SK-N-SH treated with all-trans-retinoic acid at 6 μM for 48 hours (cell line): ENCODE measurements around the gene IFITM2.

ENCODE experiments used
- ARNTL ChIP-seq: fragments of 450-650 bp; formaldehyde crosslinking; IDR thresholded peaks from 2 replicates; pipeline ENCODE4 v1.5.0; 2020; ENCODE audit warnings: low read depth, mild to moderate bottlenecking, moderate library complexity, borderline replicate concordance
- CREB5 ChIP-seq: fragments of 250-450 bp; sonication (Bioruptor Pico); IDR thresholded peaks from 2 replicates; pipeline ENCODE4 v1.5.1; 2020; ENCODE audit warnings: low read depth, mild to moderate bottlenecking, moderate library complexity
- CSDC2 ChIP-seq: fragments of 250-450 bp; sonication (Bioruptor Pico); IDR thresholded peaks from 2 replicates; pipeline ENCODE4 v1.5.0; 2020; ENCODE audit warnings: mild to moderate bottlenecking, moderate library complexity
- ESRRG ChIP-seq: fragments of 250-450 bp; sonication (Bioruptor Pico); IDR thresholded peaks from 2 replicates; pipeline ENCODE4 v1.6.1; 2021; ENCODE audit warnings: mild to moderate bottlenecking
- GLIS3 ChIP-seq: fragments of 250-450 bp; sonication (Bioruptor Pico); IDR thresholded peaks from 2 replicates; pipeline ENCODE4 v1.5.0; 2020; ENCODE audit warnings: mild to moderate bottlenecking, moderate library complexity
- ISL1 ChIP-seq: fragments of 250-450 bp; sonication (Bioruptor Pico); IDR thresholded peaks from 2 replicates; pipeline ENCODE4 v2.1.2; 2022; ENCODE audit warnings: mild to moderate bottlenecking, moderate library complexity
- RARB ChIP-seq: fragments of 250-450 bp; sonication (Bioruptor Pico); IDR thresholded peaks from 2 replicates; pipeline ENCODE4 v1.8.0; 2021; ENCODE audit warnings: mild to moderate bottlenecking, moderate library complexity
- SNAI2 ChIP-seq: fragments of 250-450 bp; sonication (Bioruptor Pico); IDR thresholded peaks from 2 replicates; pipeline ENCODE4 v1.5.0; 2020; ENCODE audit warnings: mild to moderate bottlenecking, moderate library complexity
- ZC3H10 ChIP-seq: fragments of 250-450 bp; sonication (Bioruptor Pico); IDR thresholded peaks from 2 replicates; pipeline ENCODE4 v1.5.1; 2021; ENCODE audit warnings: mild to moderate bottlenecking, moderate library complexity
- ZFP3 ChIP-seq: fragments of 250-450 bp; sonication (Bioruptor Pico); IDR thresholded peaks from 2 replicates; pipeline ENCODE4 v1.5.0; 2020; ENCODE audit warnings: mild to moderate bottlenecking, moderate library complexity
- ZFP30 ChIP-seq: fragments of 450-650 bp; formaldehyde crosslinking; IDR thresholded peaks from 2 replicates; pipeline ENCODE4 v1.5.0; 2022; ENCODE audit warnings: mild to moderate bottlenecking, moderate library complexity
- ZNF70 ChIP-seq: fragments of 450-650 bp; formaldehyde crosslinking; IDR thresholded peaks from 2 replicates; pipeline ENCODE4 v1.5.0; 2020; ENCODE audit warnings: mild to moderate bottlenecking, moderate library complexity
- TF ChIP-seq, protein P1 (sequence below): fragments of 250-450 bp; sonication (Bioruptor Pico); IDR thresholded peaks from 2 replicates; pipeline ENCODE4 v1.8.0; 2020; ENCODE audit warnings: mild to moderate bottlenecking, moderate library complexity, borderline replicate concordance
- TF ChIP-seq, protein P2 (sequence below): fragments of 250-450 bp; sonication (Bioruptor Pico); IDR thresholded peaks from 2 replicates; pipeline ENCODE4 v1.5.0; 2020; ENCODE audit warnings: mild to moderate bottlenecking, moderate library complexity

DNA sequence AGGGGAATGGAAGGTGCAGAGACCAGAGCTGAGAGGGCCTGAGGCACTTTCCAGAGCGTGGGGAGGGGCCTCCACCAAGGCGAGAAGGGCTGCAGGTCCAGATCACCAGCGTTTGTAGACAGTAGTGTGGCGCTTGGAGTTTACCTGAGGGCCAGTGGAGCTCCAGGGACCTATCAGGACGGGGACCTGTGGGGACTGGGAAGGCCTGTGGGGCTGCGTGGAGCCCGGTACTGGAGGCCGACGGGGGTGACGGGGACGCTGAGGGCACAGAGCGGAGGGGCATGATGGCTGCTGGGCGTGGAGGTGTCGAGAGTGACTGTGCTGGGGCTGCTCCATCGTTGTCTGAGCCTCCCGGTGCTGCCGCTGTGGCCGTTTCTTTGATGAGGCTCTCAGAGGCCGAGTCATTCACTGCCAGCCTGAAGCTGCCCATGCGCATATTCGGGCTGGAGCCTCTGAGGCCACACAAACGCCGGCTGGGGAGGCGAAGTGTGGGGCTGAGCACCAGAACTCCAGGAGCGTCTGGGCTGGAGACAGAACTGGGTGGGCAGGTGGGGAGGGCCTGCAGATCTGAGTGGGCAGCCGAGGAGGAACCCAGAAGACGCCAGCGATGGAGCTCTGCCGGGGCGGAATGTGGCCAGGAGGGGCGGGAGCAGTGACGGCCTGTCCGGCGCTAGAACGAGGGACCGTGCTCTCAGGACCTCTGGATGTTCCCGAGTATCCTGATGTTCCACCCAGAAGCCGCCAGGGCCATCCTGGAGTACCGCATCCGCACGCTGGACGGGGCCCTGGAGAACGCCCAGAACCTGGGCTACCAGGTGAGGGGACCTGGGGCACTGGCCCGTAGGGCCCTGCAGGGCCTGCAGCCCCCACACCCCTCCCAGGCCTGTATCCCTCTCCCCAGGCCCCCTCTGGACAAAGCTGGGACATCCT lies 16.1 kb upstream of the IFITM2 start:
- TF ChIP-seq, protein P1, sequence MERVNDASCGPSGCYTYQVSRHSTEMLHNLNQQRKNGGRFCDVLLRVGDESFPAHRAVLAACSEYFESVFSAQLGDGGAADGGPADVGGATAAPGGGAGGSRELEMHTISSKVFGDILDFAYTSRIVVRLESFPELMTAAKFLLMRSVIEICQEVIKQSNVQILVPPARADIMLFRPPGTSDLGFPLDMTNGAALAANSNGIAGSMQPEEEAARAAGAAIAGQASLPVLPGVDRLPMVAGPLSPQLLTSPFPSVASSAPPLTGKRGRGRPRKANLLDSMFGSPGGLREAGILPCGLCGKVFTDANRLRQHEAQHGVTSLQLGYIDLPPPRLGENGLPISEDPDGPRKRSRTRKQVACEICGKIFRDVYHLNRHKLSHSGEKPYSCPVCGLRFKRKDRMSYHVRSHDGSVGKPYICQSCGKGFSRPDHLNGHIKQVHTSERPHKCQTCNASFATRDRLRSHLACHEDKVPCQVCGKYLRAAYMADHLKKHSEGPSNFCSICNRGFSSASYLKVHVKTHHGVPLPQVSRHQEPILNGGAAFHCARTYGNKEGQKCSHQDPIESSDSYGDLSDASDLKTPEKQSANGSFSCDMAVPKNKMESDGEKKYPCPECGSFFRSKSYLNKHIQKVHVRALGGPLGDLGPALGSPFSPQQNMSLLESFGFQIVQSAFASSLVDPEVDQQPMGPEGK (CRISPR knock-in tag) = no peak
- TF ChIP-seq ZFP3 (CRISPR knock-in tag) = no peak
- no peak for TF ChIP-seq GLIS3 (CRISPR knock-in tag)
- no peak for TF ChIP-seq CREB5 (CRISPR knock-in tag)
- TF ChIP-seq CSDC2 (CRISPR knock-in tag) = no peak
- TF ChIP-seq ZFP30 (CRISPR knock-in tag) = no peak
- TF ChIP-seq, protein P2, sequence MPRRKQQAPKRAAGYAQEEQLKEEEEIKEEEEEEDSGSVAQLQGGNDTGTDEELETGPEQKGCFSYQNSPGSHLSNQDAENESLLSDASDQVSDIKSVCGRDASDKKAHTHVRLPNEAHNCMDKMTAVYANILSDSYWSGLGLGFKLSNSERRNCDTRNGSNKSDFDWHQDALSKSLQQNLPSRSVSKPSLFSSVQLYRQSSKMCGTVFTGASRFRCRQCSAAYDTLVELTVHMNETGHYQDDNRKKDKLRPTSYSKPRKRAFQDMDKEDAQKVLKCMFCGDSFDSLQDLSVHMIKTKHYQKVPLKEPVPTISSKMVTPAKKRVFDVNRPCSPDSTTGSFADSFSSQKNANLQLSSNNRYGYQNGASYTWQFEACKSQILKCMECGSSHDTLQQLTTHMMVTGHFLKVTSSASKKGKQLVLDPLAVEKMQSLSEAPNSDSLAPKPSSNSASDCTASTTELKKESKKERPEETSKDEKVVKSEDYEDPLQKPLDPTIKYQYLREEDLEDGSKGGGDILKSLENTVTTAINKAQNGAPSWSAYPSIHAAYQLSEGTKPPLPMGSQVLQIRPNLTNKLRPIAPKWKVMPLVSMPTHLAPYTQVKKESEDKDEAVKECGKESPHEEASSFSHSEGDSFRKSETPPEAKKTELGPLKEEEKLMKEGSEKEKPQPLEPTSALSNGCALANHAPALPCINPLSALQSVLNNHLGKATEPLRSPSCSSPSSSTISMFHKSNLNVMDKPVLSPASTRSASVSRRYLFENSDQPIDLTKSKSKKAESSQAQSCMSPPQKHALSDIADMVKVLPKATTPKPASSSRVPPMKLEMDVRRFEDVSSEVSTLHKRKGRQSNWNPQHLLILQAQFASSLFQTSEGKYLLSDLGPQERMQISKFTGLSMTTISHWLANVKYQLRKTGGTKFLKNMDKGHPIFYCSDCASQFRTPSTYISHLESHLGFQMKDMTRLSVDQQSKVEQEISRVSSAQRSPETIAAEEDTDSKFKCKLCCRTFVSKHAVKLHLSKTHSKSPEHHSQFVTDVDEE = no peak
- TF ChIP-seq RARB = no peak
- TF ChIP-seq ARNTL (CRISPR knock-in tag) = no peak
- TF ChIP-seq ISL1 = no peak
- no peak for TF ChIP-seq ZNF70
- no peak for TF ChIP-seq ESRRG (CRISPR knock-in tag)
- TF ChIP-seq SNAI2 (CRISPR knock-in tag) = no peak
- no peak for TF ChIP-seq ZC3H10
